ENCODE data around the gene ERAP2.

Gene ERAP2

DNA sequence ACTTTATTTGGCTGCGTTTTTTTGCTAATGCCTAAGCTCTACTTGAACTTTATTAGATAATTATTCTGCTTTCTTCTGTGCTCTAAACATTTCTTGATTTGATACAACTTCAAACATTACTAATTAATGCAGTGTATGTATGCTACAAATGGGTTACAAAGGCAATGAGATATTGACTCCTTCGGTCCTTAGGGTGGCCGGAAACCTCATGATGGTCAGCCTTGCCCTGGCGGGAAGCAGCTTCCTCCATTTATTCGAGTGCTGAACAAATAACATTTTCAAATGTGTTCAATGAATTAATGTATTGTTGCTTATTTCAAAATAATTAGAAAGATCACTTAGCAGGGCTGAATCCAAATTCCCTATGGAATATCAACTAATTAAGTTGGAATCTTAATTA lies 55.7 kb downstream of the ERAP2 start:
- no peak for DNase-seq

DNA sequence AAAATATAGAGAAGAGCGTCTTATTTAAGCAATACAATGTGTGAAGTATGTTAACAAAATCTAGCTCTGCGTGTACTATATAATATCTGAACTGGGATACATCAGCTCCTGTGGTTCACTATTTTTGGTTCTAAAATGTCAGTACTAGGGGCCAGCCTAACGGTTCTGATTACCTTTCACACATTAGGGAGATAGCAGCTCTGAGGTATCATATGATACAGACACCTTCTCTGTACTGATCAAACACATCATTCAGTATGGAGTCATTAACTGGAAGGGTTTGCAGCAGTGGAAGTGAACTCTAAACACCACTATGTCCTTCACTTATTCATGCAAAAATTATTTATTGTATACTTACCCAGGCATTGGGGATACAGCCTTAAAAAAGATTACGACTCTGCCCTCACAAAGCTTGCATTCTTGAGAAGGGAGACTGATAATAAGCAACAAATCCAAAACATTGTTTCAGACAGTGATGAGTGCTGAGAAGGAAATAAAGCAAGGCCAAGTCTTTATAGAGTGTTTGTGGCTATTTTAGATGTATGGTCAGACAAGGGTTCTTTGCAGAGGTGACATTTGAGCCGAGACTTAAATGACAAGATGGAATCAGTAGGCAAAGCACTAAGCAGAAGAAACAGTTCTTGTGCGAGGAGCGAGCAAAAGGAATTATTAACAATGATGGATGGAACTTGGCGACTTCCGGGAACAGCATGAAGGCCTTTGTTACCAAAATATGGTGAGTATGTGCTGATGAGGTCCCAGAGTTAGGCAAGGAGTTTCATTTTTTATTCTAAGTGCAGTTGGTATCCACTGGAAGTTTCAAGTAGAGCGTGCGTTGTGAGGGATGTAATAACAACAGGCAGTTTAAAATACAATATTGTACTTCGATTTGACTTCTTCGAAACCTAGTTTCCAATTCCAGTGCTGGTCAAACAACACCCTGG lies 57.7 kb downstream of the ERAP2 start:
- no peak for DNase-seq

DNA sequence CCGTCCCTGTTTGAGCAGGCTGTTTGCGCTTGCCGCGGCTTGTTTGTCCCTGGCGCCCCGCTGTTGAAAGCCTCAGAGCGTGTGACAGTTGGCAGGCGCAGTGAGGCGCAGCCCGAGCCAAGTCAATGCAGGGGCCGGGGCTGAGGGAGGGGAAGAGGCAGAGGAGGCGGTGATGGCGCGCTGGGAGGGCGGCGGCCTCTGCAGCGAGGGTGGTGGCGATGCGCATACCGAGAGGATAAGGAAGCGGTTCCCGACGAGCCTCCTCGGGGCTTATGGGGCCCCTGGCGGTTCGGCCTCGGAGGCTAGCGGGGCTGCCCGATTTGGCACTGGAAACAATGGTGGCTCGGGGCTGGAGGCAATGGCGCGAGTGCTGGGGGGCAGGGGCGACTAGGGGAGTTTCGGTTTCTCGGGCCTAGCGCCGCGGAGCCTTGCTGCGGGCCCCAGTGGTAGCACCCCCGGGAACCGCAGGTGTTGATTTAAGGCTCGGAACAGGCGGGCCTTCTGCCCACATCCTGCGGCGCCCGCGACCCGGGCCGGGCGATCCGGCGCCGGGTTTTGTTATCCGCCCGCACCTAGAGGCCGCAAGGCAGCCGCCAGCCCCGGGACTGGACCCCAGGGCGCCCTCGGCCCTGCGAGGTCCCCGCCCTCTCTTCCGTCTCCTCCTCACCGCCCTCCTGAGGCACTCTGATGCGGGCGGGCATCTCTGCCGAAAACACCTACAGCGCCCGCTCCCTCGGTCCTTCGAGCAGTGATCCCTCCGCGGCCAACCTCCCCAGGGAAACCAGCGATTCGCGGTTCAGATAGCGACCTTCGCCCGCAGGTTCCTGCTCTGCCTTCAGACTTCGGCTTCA lies 58.6 kb downstream of the ERAP2 start:
- peak; percentile 98 for DNase-seq

DNA sequence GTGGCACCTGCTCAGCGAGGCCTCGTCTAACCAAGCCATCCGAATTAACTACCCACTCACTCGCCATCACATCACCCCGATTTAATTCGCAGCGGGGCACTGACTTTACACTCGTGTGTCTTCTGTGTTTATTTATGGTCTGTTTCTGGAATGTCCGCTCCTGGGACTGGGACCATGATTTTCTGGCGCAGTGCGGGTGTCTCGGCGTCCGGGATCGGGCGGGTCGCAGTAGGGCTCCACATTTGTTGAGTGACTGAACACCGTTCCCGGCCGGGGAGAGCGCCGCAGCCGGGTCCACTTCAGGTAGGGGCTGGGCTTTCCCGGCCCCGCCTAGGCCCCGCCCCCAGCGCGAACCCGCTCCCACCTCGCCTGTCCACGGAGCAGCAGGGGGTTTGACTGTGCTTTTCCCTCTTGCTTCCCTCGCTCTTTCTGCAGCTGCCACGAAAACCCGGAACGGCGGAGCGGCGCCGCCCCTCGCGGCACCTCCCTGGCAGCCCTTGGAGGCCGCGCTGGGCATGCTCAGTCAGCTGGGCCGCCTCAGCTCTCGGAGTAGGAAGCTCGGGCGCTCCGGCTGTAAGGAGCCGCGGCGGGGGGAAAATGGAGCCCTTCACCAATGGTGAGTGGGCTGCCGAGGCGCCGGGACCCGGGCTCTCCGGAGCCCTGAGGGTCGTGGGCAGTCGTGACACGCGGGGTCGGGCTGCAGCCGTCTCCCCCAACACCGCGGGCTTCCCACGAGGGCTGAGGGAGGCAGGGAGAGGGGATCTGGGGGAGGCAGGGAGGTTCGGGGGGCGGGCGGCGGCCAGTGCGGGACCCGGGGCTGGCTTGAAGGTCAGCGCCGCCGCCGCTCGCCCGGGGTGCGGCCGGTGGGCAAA lies 59.5 kb downstream of the ERAP2 start, which contains the start of gene LNPEP:
LNPEP (plus strand) TSS at position 522 of the 872 bp plus-strand sequence; CDS start at position 598, 76 bp downstream.
- peak; percentile 97 for DNase-seq

DNA sequence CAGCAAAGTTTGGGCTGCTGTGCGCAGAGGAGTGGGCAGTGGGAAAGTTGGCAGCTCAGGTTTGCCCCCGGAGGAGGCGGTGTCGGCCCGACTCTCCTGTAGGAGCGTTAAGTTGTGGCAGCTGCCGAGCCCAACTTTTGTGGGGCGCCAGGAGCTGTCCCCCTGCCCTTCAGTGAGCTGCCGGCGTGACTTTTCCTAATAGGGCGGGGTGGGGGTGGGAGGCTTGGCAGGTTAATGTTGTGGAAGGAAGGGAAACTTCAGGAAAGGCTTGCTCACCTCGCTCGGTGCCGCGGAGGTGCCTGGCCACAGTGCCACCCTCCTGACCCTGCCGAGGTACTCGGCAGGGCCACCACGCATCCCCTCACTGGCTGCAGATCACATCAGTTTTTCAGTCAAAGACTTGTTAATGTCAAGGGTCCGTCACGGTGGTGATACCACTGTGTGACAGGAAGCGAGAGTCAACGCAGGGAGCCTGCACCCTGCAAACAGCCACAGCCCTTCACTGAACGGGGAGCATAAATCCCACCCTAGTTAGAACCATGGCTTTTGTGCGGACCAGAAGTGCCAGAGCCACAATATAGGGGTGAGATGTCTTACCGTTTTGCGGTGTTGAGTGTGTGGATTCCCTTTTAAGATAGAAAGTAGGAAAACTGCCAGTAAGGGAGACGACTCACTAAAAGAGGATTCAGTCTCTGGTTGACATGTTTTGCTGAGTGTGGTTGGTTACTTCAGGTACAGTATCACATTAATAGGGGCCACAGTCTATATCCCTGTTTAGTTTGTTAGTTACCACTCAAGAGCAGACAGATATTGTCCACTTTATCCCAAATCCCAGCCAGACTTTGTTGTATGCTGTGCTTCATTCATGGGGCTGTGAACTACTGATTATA lies 60.4 kb downstream of the ERAP2 start:
- DNase-seq, result peak; percentile 71

DNA sequence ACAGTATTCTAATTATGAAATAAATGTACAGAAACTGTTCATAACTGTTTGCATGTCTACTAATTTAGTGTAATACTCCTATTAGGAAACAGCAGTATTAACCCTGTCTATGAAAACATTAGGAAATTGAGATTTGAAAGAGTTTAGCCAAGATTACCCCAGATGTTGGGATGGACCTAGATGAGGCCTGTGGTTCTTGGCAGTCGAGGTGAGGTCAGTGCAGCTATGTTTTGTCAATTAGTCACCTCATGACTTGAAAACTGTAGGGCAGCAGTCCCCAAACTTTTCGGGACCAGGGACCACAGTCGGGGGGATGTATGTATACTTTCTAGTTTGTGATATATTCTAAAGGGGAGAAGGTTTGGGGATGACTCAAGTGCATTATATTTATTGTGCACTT lies 64.3 kb downstream of the ERAP2 start:
- no peak for DNase-seq

DNA sequence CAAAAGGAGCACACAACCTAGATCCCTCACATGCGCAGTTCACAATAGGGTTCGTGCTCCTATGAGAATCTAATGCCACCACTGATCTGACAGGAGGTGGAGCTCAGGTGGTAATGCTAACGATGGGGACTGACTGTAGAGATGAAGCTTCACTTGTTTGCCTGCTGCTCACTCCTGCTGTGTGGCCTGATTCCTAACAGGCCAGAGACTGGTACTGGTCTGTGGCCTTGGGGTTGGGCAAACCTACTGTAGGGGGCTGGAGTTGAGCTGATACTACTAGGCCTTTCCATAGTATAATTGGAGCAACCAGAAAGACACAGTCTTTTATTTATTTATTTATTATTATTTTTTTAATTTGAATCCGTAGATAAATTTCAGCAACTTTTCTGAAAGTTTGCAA lies 64.8 kb downstream of the ERAP2 start:
- no peak for DNase-seq

DNA sequence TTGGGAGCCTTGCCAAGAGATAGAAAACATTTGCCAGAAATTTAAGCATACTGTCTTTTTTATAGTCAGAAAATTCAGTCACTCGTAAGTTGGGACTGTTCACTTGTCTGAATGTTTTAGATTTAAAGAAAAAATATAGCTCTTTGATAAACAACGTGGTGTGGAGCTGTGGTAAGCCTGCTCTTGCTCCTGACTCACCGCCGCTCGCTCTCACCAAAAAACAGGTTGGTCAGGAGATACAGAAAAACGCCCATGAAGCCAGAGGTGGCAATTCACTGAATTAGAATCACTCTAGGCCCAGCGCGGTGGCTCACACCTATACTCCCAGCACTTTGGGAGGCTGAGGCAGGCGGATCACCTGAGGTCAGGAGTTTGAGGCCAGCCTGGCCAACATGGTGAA lies 65.8 kb downstream of the ERAP2 start:
- no peak for DNase-seq

DNA sequence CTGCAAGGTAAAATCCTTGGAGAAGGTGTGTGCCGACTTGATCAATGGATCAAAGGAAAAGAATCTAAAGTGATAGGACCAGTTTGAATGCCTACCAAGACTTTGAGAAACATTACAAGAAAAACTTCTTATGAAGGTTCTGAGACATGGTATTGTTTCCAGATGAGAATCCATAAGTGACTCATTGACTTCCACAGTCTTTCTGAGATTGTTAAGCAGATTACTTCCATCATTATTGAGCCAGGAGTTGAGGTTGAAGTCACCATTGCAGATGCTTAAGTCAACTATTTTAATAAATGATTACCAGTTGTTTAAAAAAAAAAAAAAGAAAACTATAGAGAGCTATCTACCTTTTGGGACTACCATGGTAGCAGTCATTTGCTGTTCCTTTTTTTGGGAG lies 66.6 kb downstream of the ERAP2 start:
- DNase-seq, result no peak

DNA sequence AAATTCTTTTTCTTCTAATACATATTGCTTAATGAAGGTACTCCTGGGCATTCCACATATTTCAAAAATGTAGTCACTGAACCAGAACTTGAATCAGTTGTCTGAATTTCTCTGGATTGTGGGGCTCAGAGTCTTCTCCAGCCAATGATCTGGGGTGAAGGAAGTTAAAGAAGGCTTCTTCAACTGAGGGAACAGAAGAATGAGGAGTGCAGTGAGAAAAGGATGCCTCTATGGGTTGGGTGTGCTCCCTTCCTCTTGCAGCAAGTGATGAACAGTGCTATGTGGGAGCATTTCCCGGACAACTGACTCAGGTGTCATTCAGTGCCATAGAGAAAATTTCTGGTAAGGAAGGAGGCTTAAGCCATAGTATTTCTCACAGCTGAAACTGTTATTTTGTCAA lies 67.5 kb downstream of the ERAP2 start:
- no peak for DNase-seq

DNA sequence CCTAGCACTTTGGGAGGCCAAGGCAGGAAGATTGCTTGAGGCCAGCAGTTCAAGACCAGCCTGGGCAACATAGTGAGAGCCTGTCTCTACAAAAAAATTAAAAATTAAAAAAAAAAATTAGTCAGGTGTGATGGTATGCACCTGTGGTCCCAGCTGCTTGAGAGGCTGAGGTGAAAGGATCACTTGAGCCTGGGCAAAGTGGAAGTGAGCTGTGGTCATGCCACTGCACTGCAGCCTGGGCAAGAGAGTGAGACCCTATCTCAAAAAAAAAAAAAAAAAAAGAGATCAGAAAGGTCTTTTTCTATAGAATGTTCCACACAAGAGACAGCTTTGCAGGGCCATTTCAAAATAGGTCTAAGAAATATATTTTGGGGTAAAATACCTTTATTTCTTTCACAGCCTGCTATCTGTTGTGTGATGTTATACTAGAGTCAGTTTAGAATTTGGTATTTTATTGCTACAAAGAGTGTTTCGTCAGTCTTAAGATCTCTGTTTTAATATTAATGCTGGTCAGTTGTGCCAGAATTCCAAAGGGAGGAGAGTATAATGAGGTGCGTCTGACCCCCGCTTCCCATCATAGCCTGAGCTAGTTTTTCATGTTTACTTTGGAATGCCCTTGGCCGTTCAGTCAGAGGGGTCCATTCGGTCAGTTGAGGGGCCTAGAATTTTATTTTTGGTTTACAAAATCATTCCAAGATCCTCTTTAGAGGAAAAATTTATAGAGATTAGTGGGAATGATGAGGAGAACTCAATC lies 69.0 kb downstream of the ERAP2 start:
- DNase-seq, result no peak

DNA sequence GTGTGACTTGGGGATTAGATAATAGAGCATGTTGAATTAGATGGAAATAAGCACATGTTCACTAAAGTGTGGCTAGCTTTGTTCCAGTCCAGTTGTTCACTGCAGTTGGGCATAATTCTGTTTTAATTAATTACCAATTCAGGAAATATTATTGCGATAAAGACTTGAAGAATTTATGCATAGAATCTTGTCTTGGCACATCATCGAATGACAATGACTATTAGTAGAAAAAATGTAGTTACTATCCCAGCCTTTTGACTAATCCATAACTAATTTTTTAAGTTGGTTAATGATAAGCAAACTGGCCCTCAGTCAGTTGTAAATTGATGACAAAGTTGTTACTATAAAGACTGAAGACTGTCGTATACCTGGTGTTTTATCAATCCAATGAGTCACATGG lies 70.1 kb downstream of the ERAP2 start:
- no peak for DNase-seq

DNA sequence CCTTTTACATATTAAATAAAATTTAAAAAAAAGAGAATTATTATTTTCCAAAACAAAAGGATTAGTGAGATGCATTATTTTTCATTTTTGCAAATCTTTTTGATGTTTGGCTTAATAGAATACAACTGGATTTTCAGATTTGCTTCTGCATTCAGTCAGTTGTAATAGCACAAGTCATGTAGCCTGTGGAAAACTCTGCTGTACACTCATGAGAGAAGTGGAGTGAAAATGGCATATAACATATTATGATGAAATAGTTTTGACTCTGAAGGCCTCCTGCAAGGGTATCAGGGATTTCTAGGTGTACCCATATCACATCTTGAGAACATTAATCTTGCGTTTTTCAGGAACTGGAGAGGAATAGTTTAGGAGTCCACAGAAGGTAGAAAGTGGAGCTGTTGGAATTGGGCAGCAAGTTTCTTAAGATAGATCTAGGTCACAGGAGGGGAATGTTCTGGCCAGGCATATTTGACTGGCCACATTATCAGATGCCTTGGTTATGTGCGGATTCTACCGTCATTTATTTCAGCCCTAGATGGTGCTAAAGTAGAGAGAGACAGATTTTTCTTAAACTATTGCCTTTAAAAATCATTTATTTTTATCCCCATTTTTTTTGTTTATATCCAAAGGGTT lies 75.9 kb downstream of the ERAP2 start:
- no peak for DNase-seq

DNA sequence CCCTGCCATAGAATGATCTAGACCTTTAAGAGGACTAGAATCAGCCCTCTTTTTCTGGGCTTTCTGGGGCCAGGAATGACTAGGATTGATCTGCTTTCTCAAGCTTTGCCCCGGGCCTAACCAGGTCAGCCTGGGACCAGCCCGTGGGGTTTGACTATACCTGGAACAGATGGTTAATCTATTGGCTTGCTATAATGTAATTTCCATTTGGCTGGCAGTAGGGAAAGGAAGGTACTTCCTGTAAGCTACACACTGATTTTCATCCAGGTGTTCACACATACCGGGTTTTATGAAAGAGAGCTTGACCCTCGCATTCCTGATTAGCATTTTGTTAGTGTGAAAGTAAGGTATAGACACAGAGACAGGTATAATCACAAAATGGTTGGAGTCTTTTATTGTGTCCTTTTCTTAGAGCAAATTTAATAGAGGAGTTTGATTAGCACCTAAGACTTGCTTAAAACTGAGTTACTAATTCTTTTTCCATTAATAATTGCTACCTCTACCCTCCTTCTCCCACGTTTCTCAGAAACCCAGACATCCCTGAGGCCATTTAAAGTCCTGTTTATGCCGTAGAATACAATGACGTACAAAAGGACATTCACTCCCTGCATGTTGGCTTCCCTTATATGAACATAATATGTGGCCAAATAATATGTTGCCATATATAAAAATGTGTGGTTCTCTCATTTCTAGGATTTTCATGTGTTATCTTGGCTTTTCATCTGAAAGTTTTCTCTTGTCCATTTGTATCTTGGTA lies 76.9 kb downstream of the ERAP2 start:
- no peak for DNase-seq

DNA sequence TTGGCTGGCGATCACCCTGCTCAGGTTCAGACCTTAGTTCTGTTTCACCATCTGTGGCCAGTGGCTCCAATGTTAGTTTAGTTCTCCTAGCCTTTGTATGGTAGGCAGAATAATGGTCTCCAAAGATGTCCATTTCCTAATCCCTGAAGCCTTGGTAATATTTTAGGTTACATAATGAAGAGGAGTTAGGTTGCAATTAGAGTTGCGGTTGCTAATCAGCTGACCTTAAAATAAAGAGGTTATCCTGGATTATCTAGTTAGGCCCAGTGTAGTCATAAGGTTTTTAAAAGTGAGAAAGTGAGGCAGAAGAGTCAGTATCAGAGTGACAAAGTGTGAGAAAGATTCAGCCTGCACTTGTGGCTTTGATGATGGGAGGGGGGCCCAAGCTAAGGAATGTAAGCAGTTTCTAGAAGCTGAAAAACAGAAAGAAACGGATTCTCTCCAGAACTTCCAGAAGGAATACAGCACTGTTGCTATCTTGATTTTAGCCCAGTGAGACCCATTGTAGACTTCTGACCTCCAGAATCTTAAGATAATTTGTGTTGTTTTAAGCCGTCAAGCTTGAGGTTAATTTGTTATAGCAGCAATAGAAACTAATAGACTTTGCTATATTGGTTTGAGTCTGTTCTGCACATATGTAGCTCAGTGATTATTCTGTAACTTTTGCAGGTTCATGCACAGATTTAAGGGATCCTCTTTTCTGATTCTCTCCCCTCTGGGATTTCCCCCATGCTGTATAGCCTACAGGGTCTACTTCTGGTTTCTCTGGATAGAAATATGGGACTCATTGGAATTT lies 81.2 kb downstream of the ERAP2 start:
- DNase-seq, result no peak

DNA sequence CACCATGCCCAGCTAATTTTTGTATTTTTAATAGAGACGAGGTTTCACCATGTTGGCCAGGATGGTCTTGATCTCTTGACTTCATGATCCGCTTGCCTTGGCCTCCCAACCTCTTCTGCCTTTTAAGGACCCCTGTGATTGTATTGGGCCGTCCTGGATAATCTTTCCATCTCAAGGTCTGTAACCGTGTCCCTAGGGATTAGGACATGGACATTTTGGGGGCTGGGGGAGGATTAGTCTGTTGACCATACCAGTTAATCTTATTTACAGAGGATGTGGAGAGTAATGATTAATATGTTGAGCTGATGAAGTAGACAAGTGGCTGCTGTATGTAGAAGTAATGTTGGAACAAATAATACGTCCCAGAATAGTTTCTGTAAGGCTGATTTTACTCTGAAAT lies 82.7 kb downstream of the ERAP2 start:
- DNase-seq, result no peak

DNA sequence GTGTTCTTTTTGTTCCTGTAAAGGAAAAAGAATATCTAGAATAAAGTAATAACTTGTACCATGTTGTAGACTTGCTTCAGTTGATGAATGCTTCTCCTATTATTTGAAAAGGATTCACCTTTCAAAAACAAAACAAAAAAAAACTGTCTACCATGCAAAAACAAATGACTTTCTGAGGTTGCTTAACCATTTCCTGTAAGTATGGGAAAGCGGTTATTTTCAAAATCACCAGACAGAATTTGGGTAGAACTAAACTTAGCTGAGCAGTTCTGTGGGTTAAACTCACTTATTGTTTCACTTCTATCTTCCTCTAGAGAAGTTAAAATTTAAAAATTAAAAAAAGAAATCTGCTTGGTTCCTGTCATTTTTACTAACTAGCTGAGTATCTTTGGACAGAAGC lies 84.8 kb downstream of the ERAP2 start:
- no peak for DNase-seq

DNA sequence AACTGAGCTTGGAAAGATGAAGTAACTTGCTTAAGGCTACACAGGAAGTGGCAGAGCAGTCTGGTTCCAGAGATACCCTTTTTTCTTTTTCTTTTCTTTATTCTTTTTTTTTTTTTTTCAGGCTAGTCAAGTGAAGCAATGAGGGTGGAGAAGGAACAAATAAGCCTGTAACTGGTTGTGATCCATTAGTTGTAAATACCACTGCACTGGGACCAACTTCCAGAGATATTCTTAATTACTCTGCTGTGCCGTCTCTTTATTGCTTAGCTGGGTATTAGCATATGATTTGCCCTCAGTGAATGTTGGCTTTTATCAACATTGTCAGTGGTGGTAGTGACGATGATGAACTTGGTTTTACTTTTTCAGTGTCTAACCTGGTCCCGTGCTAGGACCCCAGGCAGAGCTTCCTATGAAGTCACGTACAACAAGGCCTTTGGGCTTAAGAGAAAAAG lies 86.3 kb downstream of the ERAP2 start:
- no peak for DNase-seq

Data from right kidney (tissue), 1 donor.